GM19238 (cell line): ENCODE measurements around the gene HSBP1.

Experiments
- DNase-seq: peaks from one replicate; pipeline ENCODE4 v3.0.0; 2011; ENCODE audit warnings: low spot score; ENCODE audit not compliant: insufficient read length

Gene HSBP1

GRCh38 chr16:83838151-83838550 is 30.4 kb downstream of the HSBP1 start:
- DNase-seq = no peak

GRCh38 chr16:83839561-83839960 is 31.8 kb downstream of the HSBP1 start:
- DNase-seq = no peak

- DNase-seq = no peak
These were observed 32.4 kb downstream of the HSBP1 start for GRCh38 chr16:83840060-83840617.

GRCh38 chr16:83842291-83842690 is 34.5 kb downstream of the HSBP1 start:
- DNase-seq = no peak

- no peak for DNase-seq
These were observed 35.2 kb downstream of the HSBP1 start for GRCh38 chr16:83842756-83843507.

- DNase-seq = no peak
These were observed 35.9 kb downstream of the HSBP1 start for GRCh38 chr16:83843657-83844056.

- DNase-seq = no peak
These were observed 37.5 kb downstream of the HSBP1 start for GRCh38 chr16:83845263-83845662.

- DNase-seq = no peak
These were observed 39.8 kb downstream of the HSBP1 start for GRCh38 chr16:83847371-83848225.

- no peak for DNase-seq
These were observed 41.6 kb downstream of the HSBP1 start for GRCh38 chr16:83849421-83849820.

- no peak for DNase-seq
These were observed 43.2 kb downstream of the HSBP1 start for GRCh38 chr16:83850947-83851346.

- DNase-seq = no peak
These were observed 43.7 kb downstream of the HSBP1 start for GRCh38 chr16:83851473-83851872.

- no peak for DNase-seq
These were observed 45.0 kb downstream of the HSBP1 start for GRCh38 chr16:83852774-83853173.

GRCh38 chr16:83853834-83854233 is 46.1 kb downstream of the HSBP1 start:
- no peak for DNase-seq

GRCh38 chr16:83854420-83854819 is 46.6 kb downstream of the HSBP1 start:
- no peak for DNase-seq

GRCh38 chr16:83856792-83857191 is 49.0 kb downstream of the HSBP1 start:
- no peak for DNase-seq

GRCh38 chr16:83859265-83859664 is 51.5 kb downstream of the HSBP1 start:
- no peak for DNase-seq

GRCh38 chr16:83862661-83863060 is 54.9 kb downstream of the HSBP1 start:
- DNase-seq = no peak

GRCh38 chr16:83863682-83864081 is 55.9 kb downstream of the HSBP1 start:
- DNase-seq = no peak
